Chondrocyte (in vitro differentiated cells): ENCODE results near the gene KRTAP12-1. TPM values are rescaled to one million over a fixed set of nuclear protein-coding genes. Genes with fewer than 3 reads are reported as not detected.

ENCODE experiments used
- DNase-seq: peaks from one replicate; pipeline ENCODE4 v3.0.0; 2021; ENCODE audit warnings: mixed read lengths, low spot score
- H3K27ac Mint-ChIP-seq: one replicate; pipeline ENCODE4 v1.8.0; 2021; ENCODE audit warnings: mild to moderate bottlenecking, moderate library complexity, mixed read lengths; ENCODE audit not compliant: unreplicated experiment
- H3K27me3 Mint-ChIP-seq: 2 replicates; pipeline ENCODE4 v1.8.0; 2021; ENCODE audit warnings: low read depth, mixed read lengths
- H3K36me3 Mint-ChIP-seq: 2 replicates; pipeline ENCODE4 v1.8.0; 2021; ENCODE audit warnings: low read depth, mixed read lengths
- H3K4me1 Mint-ChIP-seq: 2 replicates; pipeline ENCODE4 v1.8.0; 2021; ENCODE audit warnings: low read depth, mild to moderate bottlenecking, mixed read lengths
- H3K4me3 Mint-ChIP-seq: one replicate; pipeline ENCODE4 v1.8.0; 2021; ENCODE audit warnings: mild to moderate bottlenecking, moderate library complexity, mixed read lengths; ENCODE audit not compliant: unreplicated experiment
- H3K9me3 Mint-ChIP-seq: 2 replicates; pipeline ENCODE4 v1.8.0; 2021; ENCODE audit warnings: low read depth, mixed read lengths
- total RNA-seq: library from RNA; stranded (reverse); gene quantifications from 3 replicates; pipeline ENCODE4 v1.2.1, GENCODE V29; 2021
- TF ChIP-seq, protein P1 (sequence below): fragments of 200-600 bp; sonication (generic); IDR thresholded peaks from 2 replicates; pipeline ENCODE4 v1.5.0; 2021; ENCODE audit warnings: antibody characterized with exemption, mild to moderate bottlenecking, moderate library complexity

The KRTAP12-1 gene
- total RNA-seq, 1 donor from 2014 or later = not detected

GRCh38 chr21:44724196-44724595 lies 42.2 kb upstream of the KRTAP12-1 start:
- Mint-ChIP-seq H3K36me3 (peaks cover 1% of the 10 kb centered on the region), H3K9me3 (no peaks in the 10 kb centered on the region), H3K27me3 (peaks cover 57% of the 10 kb centered on the region), H3K27ac (no peak overlapping the region), H3K4me1 (peaks cover 4% of the 10 kb centered on the region), H3K4me3 (no peak overlapping the region)
- TF ChIP-seq, protein P1, sequence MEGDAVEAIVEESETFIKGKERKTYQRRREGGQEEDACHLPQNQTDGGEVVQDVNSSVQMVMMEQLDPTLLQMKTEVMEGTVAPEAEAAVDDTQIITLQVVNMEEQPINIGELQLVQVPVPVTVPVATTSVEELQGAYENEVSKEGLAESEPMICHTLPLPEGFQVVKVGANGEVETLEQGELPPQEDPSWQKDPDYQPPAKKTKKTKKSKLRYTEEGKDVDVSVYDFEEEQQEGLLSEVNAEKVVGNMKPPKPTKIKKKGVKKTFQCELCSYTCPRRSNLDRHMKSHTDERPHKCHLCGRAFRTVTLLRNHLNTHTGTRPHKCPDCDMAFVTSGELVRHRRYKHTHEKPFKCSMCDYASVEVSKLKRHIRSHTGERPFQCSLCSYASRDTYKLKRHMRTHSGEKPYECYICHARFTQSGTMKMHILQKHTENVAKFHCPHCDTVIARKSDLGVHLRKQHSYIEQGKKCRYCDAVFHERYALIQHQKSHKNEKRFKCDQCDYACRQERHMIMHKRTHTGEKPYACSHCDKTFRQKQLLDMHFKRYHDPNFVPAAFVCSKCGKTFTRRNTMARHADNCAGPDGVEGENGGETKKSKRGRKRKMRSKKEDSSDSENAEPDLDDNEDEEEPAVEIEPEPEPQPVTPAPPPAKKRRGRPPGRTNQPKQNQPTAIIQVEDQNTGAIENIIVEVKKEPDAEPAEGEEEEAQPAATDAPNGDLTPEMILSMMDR = no peak
- no peak for DNase-seq

GRCh38 chr21:44723177-44724131 lies 41.5 kb upstream of the KRTAP12-1 start:
- H3K27ac Mint-ChIP-seq = no peak overlapping the region
- H3K4me3 Mint-ChIP-seq = peak overlapping the region; percentile 28
- no peaks in the 10 kb centered on the region for H3K9me3 Mint-ChIP-seq
- TF ChIP-seq, protein P1 = no peak
- no peak for DNase-seq
- peaks cover 60% of the 10 kb centered on the region for H3K27me3 Mint-ChIP-seq
- peaks cover 9% of the 10 kb centered on the region for H3K4me1 Mint-ChIP-seq
- peaks cover 1% of the 10 kb centered on the region for H3K36me3 Mint-ChIP-seq

DNA sequence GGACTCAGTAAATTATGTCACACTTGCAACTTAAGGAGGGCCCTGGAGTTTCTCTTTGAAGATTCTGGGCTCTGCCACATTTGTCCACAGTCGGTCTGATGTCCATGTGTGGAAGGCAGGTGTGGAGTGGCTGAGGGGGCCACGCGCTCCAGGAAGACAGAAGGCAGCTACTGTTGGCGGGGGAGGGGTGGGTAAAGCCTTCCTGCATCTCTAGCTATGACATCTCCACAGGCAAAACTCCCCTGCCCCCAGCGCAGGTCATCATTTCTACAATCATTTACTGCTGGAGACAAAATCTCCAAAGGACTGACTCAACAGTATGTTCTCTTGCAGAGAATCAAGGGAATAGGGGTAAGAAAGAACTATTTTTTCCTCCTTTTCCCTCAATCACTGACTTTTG lies 40.8 kb upstream of the KRTAP12-1 start:
- TF ChIP-seq, protein P1 = no peak
- no peak for DNase-seq
- H3K36me3 Mint-ChIP-seq = peaks cover 1% of the 10 kb centered on the region
- H3K4me3 Mint-ChIP-seq = no peak overlapping the region
- H3K4me1 Mint-ChIP-seq = peaks cover 16% of the 10 kb centered on the region
- H3K27ac Mint-ChIP-seq = no peak overlapping the region
- H3K9me3 Mint-ChIP-seq = no peaks in the 10 kb centered on the region
- H3K27me3 Mint-ChIP-seq = peaks cover 57% of the 10 kb centered on the region

DNA sequence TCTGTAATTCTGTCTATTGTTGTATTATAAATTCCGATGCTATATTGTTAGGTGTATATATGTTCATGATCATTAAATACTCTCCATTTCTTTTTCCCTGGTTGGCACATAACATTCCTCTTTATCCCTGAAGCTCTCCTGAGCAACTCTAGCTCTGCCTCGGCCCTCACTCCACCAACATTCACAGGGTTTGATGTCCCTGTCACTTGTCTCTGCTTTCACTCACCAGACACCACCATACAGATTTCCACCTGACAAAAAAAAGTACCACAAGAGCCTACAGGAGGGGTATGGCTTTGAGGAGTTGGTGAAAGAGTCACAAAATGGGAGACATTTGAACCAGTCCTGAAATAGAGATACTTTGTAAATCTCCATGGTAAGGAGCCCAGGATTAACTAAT lies 38.2 kb upstream of the KRTAP12-1 start:
- no peak overlapping the region for H3K4me3 Mint-ChIP-seq
- H3K36me3 Mint-ChIP-seq = peaks cover 1% of the 10 kb centered on the region
- peaks cover 30% of the 10 kb centered on the region for H3K4me1 Mint-ChIP-seq
- H3K27ac Mint-ChIP-seq = no peak overlapping the region
- no peaks in the 10 kb centered on the region for H3K9me3 Mint-ChIP-seq
- DNase-seq = no peak
- H3K27me3 Mint-ChIP-seq = peaks cover 34% of the 10 kb centered on the region
- TF ChIP-seq, protein P1 = no peak

DNA sequence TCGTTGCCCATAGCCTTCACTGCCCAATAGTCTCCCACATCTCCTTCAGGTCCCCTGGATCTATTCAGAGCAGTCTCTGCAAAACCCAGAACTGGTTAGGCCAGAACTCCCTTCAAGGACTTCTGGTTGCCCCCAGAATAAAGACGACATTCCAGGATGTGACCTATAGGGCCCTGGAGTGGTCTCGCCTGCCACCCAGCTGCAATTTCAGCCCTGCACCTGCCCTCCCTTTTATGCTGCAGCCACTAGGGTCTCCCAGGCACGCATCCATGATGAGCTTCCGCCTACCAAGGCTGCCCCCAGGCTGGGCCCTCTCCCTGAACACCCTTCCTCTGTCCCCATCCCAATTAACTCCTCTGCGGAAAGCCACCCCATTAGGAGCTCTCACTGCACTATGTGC lies 36.6 kb upstream of the KRTAP12-1 start:
- no peak overlapping the region for H3K4me3 Mint-ChIP-seq
- no peak for DNase-seq
- peaks cover 1% of the 10 kb centered on the region for H3K36me3 Mint-ChIP-seq
- H3K27me3 Mint-ChIP-seq = peaks cover 36% of the 10 kb centered on the region
- H3K4me1 Mint-ChIP-seq = peaks cover 30% of the 10 kb centered on the region
- TF ChIP-seq, protein P1 = no peak
- peak overlapping the region; percentile 78 for H3K27ac Mint-ChIP-seq
- no peaks in the 10 kb centered on the region for H3K9me3 Mint-ChIP-seq
